NCI-H1417 treated with DMSO at 0.1 percent for 48 hours (cell line): ENCODE data around the gene KIAA1210.
"Not testable (repeated sequence)": the region's sequence is repeated elsewhere in the genome, so short reads cannot be mapped to it uniquely, and the experiment has no call there.

Experiments used
- DNase-seq: peaks from one replicate; lab custom pipeline; 2025; lab: John Stamatoyannopoulos, UW

The KIAA1210 gene

GRCh38 chrX:119036107-119037029 is 91.2 kb downstream of the KIAA1210 start:
- DNase-seq: no peak

- DNase-seq: no peak
Observed at GRCh38 chrX:119030990-119031389, 96.6 kb downstream of the KIAA1210 start.

- DNase-seq: not testable (repeated sequence)
Observed at GRCh38 chrX:119029656-119030055, 98.0 kb downstream of the KIAA1210 start.

GRCh38 chrX:119028733-119029330 is 98.8 kb downstream of the KIAA1210 start:
- DNase-seq: no peak
